ENCODE measurements around the gene CEACAM16. TPM values are rescaled to one million over a fixed set of nuclear protein-coding genes. Genes with fewer than 3 reads are reported as not detected.
"Not testable (repeated sequence)": the region's sequence is repeated elsewhere in the genome, so short reads cannot be mapped to it uniquely, and the experiment has no call there.

The CEACAM16 gene
- total RNA-seq, 2 donors from 2014 or later, result not detected

DNA sequence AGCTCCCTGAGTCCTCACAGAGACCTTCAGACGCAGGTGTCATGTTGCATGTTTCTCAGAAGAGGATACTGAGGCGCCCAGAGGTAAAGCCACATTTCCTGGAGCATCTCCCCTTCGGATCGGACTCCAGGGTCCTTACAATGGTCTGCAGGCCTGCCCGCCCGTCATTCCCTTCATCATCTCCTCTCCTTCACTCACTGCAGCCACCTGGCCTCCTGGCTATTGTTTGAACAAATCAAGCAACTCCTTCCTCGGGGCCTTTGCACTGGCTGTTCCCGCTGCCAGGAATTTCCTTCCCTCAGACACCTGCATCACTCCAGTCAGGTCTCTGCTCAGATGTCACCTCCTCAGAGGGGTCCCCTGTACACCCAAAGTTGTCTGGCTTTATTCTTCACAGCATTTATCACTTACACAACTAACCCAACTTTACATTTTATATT, 20.3 kb downstream of the CEACAM16 start:
- DNase-seq (ENCODE audit: low spot score) (no peak), ATAC-seq (ENCODE audit: insufficient number of reproducible peaks, low FRiP score, low read depth) (no peak)
- peak overlapping the region in 1 of 2 donors; percentile 93 for H3K27ac ChIP-seq
- H3K36me3 ChIP-seq, result no peaks in the 10 kb centered on the region
- peaks cover 35 to 41% of the 10 kb centered on the region in 2 donors for H3K4me1 ChIP-seq (ENCODE audit: control insufficient read depth in 1 of 2, low read depth in 2 of 2)
- no peaks in the 10 kb centered on the region for H3K9me3 ChIP-seq
- H3K27me3 ChIP-seq (replicated peaks; ENCODE audit: insufficient read depth), result no peaks in the 10 kb centered on the region
- no peak for TF ChIP-seq CTCF (IDR thresholded peaks at IDR 0.05)
- no peak overlapping the region for H3K4me3 ChIP-seq

GRCh38 chr19:44720396-44720795, 21.4 kb downstream of the CEACAM16 start:
- not testable (repeated sequence) for H3K27ac ChIP-seq; H3K27me3 ChIP-seq (replicated peaks; ENCODE audit: insufficient read depth); H3K9me3 ChIP-seq; DNase-seq (ENCODE audit: low spot score); H3K36me3 ChIP-seq; ATAC-seq (ENCODE audit: insufficient number of reproducible peaks, low FRiP score, low read depth); H3K4me3 ChIP-seq
- H3K4me1 ChIP-seq (ENCODE audit: control insufficient read depth in 1 of 2, low read depth in 2 of 2), result peaks cover 42 to 52% of the 10 kb centered on the region in 2 donors

DNA sequence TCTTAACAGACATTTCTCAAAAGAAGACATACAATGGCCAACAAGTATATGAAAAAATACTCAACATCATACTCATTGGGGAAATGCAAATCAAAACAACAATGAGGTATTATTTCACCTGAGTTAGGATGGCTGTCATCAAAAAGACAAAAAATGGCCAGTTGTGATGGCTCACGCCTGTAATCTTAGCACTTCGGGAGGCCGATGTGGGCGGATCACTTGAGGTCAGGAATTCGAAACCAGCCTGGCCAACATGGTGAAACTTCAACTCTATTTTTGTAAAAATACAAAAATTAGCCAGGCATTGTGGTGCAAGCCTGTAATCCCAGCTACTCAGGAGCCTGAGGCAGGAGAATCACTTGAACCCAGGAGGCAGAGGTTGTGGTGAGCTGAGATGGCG, 22.0 kb downstream of the CEACAM16 start:
- Histone ChIP-seq H3K36me3 (no peaks in the 10 kb centered on the region), H3K27ac (peak overlapping the region in 1 of 2 donors; percentile 15), H3K9me3 (no peaks in the 10 kb centered on the region), H3K27me3 (replicated peaks; ENCODE audit: insufficient read depth) (no peaks in the 10 kb centered on the region), H3K4me1 (ENCODE audit: control insufficient read depth in 1 of 2, low read depth in 2 of 2) (peaks cover 42 to 55% of the 10 kb centered on the region in 2 donors), H3K4me3 (no peak overlapping the region)
- no peak for TF ChIP-seq CTCF (IDR thresholded peaks at IDR 0.05)
- no peak for DNase-seq (ENCODE audit: low spot score)
- ATAC-seq (ENCODE audit: insufficient number of reproducible peaks, low FRiP score, low read depth), result no peak

- not testable (repeated sequence) for H3K27me3 ChIP-seq (replicated peaks; ENCODE audit: insufficient read depth); H3K9me3 ChIP-seq; ATAC-seq (ENCODE audit: insufficient number of reproducible peaks, low FRiP score, low read depth); H3K4me3 ChIP-seq; DNase-seq (ENCODE audit: low spot score); H3K36me3 ChIP-seq
- Histone ChIP-seq H3K27ac (peak overlapping the region in 1 of 2 donors; percentile 15), H3K4me1 (ENCODE audit: control insufficient read depth in 1 of 2, low read depth in 2 of 2) (peaks cover 42 to 55% of the 10 kb centered on the region in 2 donors)
These were observed 22.4 kb downstream of the CEACAM16 start for GRCh38 chr19:44721369-44721768.

DNA sequence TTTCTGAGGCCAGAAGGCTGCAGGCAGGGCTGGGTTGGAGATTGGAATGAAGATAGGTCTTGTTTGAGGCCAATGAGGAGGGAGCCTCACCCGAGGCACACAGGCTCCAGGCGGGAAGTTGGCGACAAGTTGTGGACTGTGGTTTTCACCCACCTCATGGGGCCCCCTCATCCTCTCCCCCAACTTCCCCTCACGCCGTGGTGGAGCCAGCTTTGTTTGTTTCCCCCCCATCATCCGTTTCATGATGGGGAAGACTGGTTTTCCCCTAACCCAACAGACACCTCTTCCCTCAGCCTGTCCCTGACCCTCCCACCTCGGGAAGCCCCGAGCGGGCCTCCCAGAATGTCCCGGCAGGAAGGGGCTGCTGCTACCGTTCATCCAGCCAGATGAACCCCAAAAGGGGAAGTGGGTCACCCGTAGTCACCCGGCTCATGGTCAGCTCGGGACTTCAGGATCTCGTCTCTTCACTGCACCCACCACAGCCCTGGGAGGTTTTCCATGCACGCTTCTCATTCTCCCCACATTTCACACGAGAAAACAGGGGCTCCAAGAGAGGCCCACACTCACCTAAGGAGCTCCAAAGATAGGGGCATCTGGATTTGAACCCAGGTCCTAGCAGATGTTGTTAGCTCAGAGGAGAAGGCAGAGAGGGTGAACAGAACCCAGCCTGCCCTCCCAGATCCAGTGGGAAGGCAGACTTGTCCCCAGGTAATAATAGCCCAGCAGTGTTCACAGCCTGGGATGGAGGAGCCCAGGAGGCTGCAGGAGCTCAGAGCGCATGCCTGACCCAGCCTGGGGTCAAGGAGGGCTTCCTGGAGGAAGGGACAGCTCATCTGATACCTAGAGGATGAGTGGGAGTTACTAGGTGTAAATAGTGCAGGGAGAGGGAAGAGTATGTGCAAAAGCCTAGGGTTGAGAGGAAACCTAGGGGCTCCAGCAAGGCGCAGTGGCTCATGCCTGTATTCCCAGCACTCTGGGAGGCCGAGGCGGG, 23.5 kb downstream of the CEACAM16 start:
- peaks cover 42 to 55% of the 10 kb centered on the region in 2 donors for H3K4me1 ChIP-seq (ENCODE audit: control insufficient read depth in 1 of 2, low read depth in 2 of 2)
- H3K9me3 ChIP-seq, result no peaks in the 10 kb centered on the region
- H3K36me3 ChIP-seq, result no peaks in the 10 kb centered on the region
- ATAC-seq (ENCODE audit: insufficient number of reproducible peaks, low FRiP score, low read depth) (no peak), DNase-seq (ENCODE audit: low spot score) (no peak)
- no peak for TF ChIP-seq CTCF (IDR thresholded peaks at IDR 0.05)
- no peak overlapping the region for H3K4me3 ChIP-seq
- no peaks in the 10 kb centered on the region for H3K27me3 ChIP-seq (replicated peaks; ENCODE audit: insufficient read depth)
- no peak overlapping the region for H3K27ac ChIP-seq

DNA sequence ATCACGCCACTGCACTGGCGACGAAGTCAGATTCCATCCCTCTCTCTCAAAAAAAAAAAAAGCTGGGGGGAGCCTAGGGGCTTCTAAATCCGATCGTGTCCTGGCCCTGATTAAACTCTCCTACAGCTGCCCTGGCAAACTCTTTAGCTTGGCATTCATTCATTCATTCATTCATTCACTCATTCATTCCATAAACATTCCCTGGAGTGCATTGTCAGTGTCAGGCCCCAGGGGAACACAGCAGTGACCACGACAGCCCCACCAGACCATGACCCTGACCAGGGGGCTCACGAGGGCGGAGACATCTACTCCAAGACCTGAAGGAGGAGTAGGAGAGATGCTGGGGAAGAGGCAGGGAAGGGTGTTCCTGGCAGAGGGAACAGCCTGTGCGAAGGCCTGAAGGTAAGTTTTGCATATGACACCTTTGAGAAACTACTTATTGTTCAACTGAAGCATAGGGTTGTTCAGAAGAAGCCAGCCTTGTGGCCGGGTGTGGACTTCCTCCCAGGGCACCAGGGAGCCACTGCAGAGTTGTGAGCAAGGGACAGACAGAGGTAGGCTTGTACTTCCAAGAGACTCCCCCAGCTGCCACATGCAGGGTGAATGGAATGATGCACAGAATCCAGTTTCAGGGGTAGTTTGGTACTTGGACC, 24.5 kb downstream of the CEACAM16 start:
- H3K9me3 ChIP-seq, result no peaks in the 10 kb centered on the region
- no peak overlapping the region for H3K4me3 ChIP-seq
- ATAC-seq (ENCODE audit: insufficient number of reproducible peaks, low FRiP score, low read depth) (no peak), DNase-seq (ENCODE audit: low spot score) (no peak)
- no peaks in the 10 kb centered on the region for H3K27me3 ChIP-seq (replicated peaks; ENCODE audit: insufficient read depth)
- peaks cover 33 to 46% of the 10 kb centered on the region in 2 donors for H3K4me1 ChIP-seq (ENCODE audit: control insufficient read depth in 1 of 2, low read depth in 2 of 2)
- H3K27ac ChIP-seq, result no peak overlapping the region
- no peaks in the 10 kb centered on the region for H3K36me3 ChIP-seq
- no peak for TF ChIP-seq CTCF (IDR thresholded peaks at IDR 0.05)

Measured in thoracic aorta (tissue), 2 donors.